GM12878 (cell line): ENCODE results near the gene ASCL4. TPM values are rescaled to one million over a fixed set of nuclear protein-coding genes. Genes with fewer than 3 reads are reported as not detected.

Experiments used
- ASH2L ChIP-seq: fragments of 300-600, 200-600 bp; sonication (generic); IDR thresholded peaks from 2 replicates; pipeline ENCODE4 v1.6.1; 2017; ENCODE audit warnings: low read depth, mild to moderate bottlenecking, borderline replicate concordance
- CBFB ChIP-seq: IDR thresholded peaks from 2 replicates; pipeline ENCODE4 v1.6.1; 2016; ENCODE audit warnings: antibody characterized with exemption, low read depth
- MTA2 ChIP-seq: fragments of 450-650 bp; IDR thresholded peaks from 2 replicates; pipeline ENCODE4 v1.6.1; 2016; ENCODE audit warnings: low read depth, mild to moderate bottlenecking, moderate library complexity
- MXI1 ChIP-seq: fragments of 150-350 bp; IDR thresholded peaks from 2 replicates; pipeline ENCODE4 v1.6.1; 2011; ENCODE audit warnings: low read depth, mild to moderate bottlenecking, inconsistent platforms, low read length, improper control_type of control experiment
- RFX5 ChIP-seq: IDR thresholded peaks from 2 replicates; pipeline ENCODE4 v1.6.1; 2011; ENCODE audit warnings: low read depth, low read length, improper control_type of control experiment
- ZNF384 ChIP-seq: IDR thresholded peaks from 2 replicates; pipeline ENCODE4 v1.6.1; 2012; ENCODE audit warnings: low read depth, mild to moderate bottlenecking, low read length, improper control_type of control experiment, borderline replicate concordance
- polyA plus RNA-seq, 11 experiments: library from polyadenylated mRNA; depleted of rRNA in 4 of 11; unstranded in 6 of 11; stranded (reverse) in 5 of 11; fragments of >200 nt; fragmentation: Nextera tagmentation in 4 of 11; fragmentation: Illumina TruSeq in 1 of 11; extraction: Ambion mirVana in 4 of 11; extraction: Trizol in 1 of 11; gene quantifications; 1 replicate in 1 of 11; 2 replicates in 10 of 11; pipeline versions ENCODE4 v1.2.1 to v1.2.3, GENCODE V29; 2011 to 2016; ENCODE audit warnings: inconsistent platforms in 2 of 11, missing spikeins in 2 of 11, low read depth in 1 of 11
- total RNA-seq, 4 experiments: library from RNA; depleted of rRNA in 3 of 4; stranded (reverse); fragments of >200 nt in 3 of 4; fragmentation: Illumina TruSeq in 1 of 4; extraction: Trizol in 1 of 4; gene quantifications; 2 replicates each; pipeline versions ENCODE4 v1.2.1 to v1.2.3, GENCODE V29; 2013 to 2021
- TF ChIP-seq, protein P1 (sequence below): IDR thresholded peaks from 2 replicates; pipeline ENCODE4 v1.6.1; 2012; ENCODE audit warnings: improper control_type of control experiment, low read depth, low read length; ENCODE audit not compliant: insufficient replicate concordance
- TF ChIP-seq, protein P2 (sequence below): fragments of 450-650 bp; IDR thresholded peaks from 2 replicates; pipeline ENCODE4 v1.6.1; 2016; ENCODE audit warnings: mild to moderate bottlenecking, moderate library complexity, borderline replicate concordance
- TF ChIP-seq, protein P3 (sequence below): fragments of 450-650 bp; IDR thresholded peaks from 2 replicates; pipeline ENCODE4 v1.6.1; 2017; ENCODE audit warnings: borderline replicate concordance
- TF ChIP-seq, protein P4 (sequence below): fragments of 450-650 bp; IDR thresholded peaks from 2 replicates; pipeline ENCODE4 v1.6.1; 2017; ENCODE audit warnings: mild to moderate bottlenecking, low read depth, inconsistent platforms; ENCODE audit not compliant: poor library complexity, severe bottlenecking

The ASCL4 gene
- total and polyA plus RNA-seq, 10 of the 15 experiments (the other 5 are each of a cell fraction or from before 2014, with no cell fraction given): not detected

DNA sequence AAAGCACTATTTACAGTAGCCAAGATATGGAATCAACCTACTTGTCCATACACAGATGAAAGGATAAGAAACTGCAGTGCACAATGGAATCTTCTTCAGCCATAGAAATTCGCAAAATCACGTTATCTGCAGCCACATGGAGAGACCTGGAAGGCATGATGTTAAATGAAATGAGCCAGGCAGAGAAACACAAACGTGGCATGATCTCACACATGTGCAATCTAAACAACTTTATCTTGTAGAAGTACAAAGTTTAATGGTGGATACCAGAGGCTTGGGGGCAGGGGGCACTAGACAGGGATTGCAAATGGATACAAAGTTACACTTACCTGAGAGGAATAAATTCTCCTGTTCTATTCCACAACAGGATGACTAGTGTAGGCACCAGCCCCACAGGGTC, 24.1 kb downstream of the ASCL4 start (continued):
- TF ChIP-seq, protein P1, sequence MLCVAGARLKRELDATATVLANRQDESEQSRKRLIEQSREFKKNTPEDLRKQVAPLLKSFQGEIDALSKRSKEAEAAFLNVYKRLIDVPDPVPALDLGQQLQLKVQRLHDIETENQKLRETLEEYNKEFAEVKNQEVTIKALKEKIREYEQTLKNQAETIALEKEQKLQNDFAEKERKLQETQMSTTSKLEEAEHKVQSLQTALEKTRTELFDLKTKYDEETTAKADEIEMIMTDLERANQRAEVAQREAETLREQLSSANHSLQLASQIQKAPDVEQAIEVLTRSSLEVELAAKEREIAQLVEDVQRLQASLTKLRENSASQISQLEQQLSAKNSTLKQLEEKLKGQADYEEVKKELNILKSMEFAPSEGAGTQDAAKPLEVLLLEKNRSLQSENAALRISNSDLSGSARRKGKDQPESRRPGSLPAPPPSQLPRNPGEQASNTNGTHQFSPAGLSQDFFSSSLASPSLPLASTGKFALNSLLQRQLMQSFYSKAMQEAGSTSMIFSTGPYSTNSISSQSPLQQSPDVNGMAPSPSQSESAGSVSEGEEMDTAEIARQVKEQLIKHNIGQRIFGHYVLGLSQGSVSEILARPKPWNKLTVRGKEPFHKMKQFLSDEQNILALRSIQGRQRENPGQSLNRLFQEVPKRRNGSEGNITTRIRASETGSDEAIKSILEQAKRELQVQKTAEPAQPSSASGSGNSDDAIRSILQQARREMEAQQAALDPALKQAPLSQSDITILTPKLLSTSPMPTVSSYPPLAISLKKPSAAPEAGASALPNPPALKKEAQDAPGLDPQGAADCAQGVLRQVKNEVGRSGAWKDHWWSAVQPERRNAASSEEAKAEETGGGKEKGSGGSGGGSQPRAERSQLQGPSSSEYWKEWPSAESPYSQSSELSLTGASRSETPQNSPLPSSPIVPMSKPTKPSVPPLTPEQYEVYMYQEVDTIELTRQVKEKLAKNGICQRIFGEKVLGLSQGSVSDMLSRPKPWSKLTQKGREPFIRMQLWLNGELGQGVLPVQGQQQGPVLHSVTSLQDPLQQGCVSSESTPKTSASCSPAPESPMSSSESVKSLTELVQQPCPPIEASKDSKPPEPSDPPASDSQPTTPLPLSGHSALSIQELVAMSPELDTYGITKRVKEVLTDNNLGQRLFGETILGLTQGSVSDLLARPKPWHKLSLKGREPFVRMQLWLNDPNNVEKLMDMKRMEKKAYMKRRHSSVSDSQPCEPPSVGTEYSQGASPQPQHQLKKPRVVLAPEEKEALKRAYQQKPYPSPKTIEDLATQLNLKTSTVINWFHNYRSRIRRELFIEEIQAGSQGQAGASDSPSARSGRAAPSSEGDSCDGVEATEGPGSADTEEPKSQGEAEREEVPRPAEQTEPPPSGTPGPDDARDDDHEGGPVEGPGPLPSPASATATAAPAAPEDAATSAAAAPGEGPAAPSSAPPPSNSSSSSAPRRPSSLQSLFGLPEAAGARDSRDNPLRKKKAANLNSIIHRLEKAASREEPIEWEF: no peak
- TF ChIP-seq ZNF384 (no peak), RFX5 (no peak), ASH2L (no peak), MTA2 (no peak), CBFB (no peak), MXI1 (no peak)
- TF ChIP-seq, protein P2, sequence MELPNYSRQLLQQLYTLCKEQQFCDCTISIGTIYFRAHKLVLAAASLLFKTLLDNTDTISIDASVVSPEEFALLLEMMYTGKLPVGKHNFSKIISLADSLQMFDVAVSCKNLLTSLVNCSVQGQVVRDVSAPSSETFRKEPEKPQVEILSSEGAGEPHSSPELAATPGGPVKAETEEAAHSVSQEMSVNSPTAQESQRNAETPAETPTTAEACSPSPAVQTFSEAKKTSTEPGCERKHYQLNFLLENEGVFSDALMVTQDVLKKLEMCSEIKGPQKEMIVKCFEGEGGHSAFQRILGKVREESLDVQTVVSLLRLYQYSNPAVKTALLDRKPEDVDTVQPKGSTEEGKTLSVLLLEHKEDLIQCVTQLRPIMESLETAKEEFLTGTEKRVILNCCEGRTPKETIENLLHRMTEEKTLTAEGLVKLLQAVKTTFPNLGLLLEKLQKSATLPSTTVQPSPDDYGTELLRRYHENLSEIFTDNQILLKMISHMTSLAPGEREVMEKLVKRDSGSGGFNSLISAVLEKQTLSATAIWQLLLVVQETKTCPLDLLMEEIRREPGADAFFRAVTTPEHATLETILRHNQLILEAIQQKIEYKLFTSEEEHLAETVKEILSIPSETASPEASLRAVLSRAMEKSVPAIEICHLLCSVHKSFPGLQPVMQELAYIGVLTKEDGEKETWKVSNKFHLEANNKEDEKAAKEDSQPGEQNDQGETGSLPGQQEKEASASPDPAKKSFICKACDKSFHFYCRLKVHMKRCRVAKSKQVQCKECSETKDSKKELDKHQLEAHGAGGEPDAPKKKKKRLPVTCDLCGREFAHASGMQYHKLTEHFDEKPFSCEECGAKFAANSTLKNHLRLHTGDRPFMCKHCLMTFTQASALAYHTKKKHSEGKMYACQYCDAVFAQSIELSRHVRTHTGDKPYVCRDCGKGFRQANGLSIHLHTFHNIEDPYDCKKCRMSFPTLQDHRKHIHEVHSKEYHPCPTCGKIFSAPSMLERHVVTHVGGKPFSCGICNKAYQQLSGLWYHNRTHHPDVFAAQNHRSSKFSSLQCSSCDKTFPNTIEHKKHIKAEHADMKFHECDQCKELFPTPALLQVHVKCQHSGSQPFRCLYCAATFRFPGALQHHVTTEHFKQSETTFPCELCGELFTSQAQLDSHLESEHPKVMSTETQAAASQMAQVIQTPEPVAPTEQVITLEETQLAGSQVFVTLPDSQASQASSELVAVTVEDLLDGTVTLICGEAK: no peak
- TF ChIP-seq, protein P3, sequence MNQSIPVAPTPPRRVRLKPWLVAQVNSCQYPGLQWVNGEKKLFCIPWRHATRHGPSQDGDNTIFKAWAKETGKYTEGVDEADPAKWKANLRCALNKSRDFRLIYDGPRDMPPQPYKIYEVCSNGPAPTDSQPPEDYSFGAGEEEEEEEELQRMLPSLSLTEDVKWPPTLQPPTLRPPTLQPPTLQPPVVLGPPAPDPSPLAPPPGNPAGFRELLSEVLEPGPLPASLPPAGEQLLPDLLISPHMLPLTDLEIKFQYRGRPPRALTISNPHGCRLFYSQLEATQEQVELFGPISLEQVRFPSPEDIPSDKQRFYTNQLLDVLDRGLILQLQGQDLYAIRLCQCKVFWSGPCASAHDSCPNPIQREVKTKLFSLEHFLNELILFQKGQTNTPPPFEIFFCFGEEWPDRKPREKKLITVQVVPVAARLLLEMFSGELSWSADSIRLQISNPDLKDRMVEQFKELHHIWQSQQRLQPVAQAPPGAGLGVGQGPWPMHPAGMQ: no peak
- TF ChIP-seq, protein P4, sequence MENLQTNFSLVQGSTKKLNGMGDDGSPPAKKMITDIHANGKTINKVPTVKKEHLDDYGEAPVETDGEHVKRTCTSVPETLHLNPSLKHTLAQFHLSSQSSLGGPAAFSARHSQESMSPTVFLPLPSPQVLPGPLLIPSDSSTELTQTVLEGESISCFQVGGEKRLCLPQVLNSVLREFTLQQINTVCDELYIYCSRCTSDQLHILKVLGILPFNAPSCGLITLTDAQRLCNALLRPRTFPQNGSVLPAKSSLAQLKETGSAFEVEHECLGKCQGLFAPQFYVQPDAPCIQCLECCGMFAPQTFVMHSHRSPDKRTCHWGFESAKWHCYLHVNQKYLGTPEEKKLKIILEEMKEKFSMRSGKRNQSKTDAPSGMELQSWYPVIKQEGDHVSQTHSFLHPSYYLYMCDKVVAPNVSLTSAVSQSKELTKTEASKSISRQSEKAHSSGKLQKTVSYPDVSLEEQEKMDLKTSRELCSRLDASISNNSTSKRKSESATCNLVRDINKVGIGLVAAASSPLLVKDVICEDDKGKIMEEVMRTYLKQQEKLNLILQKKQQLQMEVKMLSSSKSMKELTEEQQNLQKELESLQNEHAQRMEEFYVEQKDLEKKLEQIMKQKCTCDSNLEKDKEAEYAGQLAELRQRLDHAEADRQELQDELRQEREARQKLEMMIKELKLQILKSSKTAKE: no peak
